Peyer's patch (tissue), 4 donors: ENCODE measurements around the gene CLEC9A. TPM values are rescaled to one million over a fixed set of nuclear protein-coding genes. Genes with fewer than 3 reads are reported as not detected.

Source experiments
- total RNA-seq, 4 donors: library from RNA; depleted of rRNA; stranded (reverse); fragments of >200 nt; gene quantifications; one replicate each; pipeline ENCODE4 v1.1.0, GENCODE V29; 2016

Gene CLEC9A
- total RNA-seq, 4 donors from 2014 or later: 2.5 TPM; not detected in 3

Other genes starting within 250 kb of the CLEC9A start
- gene KLRF1, start 203.2 kb upstream of the CLEC9A start, total RNA-seq: not detected
- gene CLEC2B, start 161.3 kb upstream of the CLEC9A start, total RNA-seq: 10 to 100 TPM in 1 of 4 donors, 1 to 10 TPM in 3; 3.3 to 31.4 (median 5.7) TPM
- gene KLRF2, start 149.2 kb upstream of the CLEC9A start, total RNA-seq: not detected
- not detected for gene CLEC2A, start 98.3 kb upstream of the CLEC9A start, total RNA-seq
- gene CLEC12A, start 59.3 kb upstream of the CLEC9A start, total RNA-seq: 10 to 100 TPM in 1 of 4 donors, not detected in 3; 10.7 TPM
- not detected for gene CLEC1B, start 31.6 kb upstream of the CLEC9A start, total RNA-seq
- not detected for gene CLEC12B, start 20.1 kb upstream of the CLEC9A start, total RNA-seq
- 1 to 10 TPM in 1 of 4 donors, not detected in 3; 2.1 TPM for gene CLEC1A, start 68.3 kb downstream of the CLEC9A start, total RNA-seq
- 1 to 10 TPM; 1.7 to 6.6 (median 3.2) TPM for gene CLEC7A, start 99.5 kb downstream of the CLEC9A start, total RNA-seq
- not detected for gene OLR1, start 141.4 kb downstream of the CLEC9A start, total RNA-seq
- gene TMEM52B, start 148.3 kb downstream of the CLEC9A start, total RNA-seq: not detected
- gene GABARAPL1, start 182.2 kb downstream of the CLEC9A start, total RNA-seq: 100 to 1,000 TPM in 1 of 4 donors, 10 to 100 TPM in 3; 47.4 to 138 (median 70.2) TPM